NK-92 treated with Interleukin-12 subunit alpha and Interleukin-12 subunit beta, amount 100 ng/mL, for 24 hours (cell line): ENCODE measurements around the gene PLPP2.
"Not testable (repeated sequence)": the region's sequence is repeated elsewhere in the genome, so short reads cannot be mapped to it uniquely, and the experiment has no call there.

Source experiments
- DNase-seq: peaks from one replicate; lab custom pipeline; 2025; lab: John Stamatoyannopoulos, UW

PLPP2 gene

GRCh38 chr19:269241-269640 lies 22.0 kb downstream of the PLPP2 start:
- DNase-seq: no peak

- DNase-seq: no peak
Observed at GRCh38 chr19:262125-262524, 29.1 kb downstream of the PLPP2 start.

GRCh38 chr19:256804-257203 lies 34.4 kb downstream of the PLPP2 start:
- not testable (repeated sequence) for DNase-seq

GRCh38 chr19:252421-253186 lies 38.6 kb downstream of the PLPP2 start:
- not testable (repeated sequence) for DNase-seq

GRCh38 chr19:246551-246950 lies 44.7 kb downstream of the PLPP2 start:
- DNase-seq: no peak

- not testable (repeated sequence) for DNase-seq
Observed at GRCh38 chr19:245900-246299, 45.3 kb downstream of the PLPP2 start.

- no peak for DNase-seq
Observed at GRCh38 chr19:245457-245856, 45.7 kb downstream of the PLPP2 start.
